ENCODE measurements around the gene CDH4.
"Not testable (repeated sequence)": the region's sequence is repeated elsewhere in the genome, so short reads cannot be mapped to it uniquely, and the experiment has no call there.

The CDH4 gene

DNA sequence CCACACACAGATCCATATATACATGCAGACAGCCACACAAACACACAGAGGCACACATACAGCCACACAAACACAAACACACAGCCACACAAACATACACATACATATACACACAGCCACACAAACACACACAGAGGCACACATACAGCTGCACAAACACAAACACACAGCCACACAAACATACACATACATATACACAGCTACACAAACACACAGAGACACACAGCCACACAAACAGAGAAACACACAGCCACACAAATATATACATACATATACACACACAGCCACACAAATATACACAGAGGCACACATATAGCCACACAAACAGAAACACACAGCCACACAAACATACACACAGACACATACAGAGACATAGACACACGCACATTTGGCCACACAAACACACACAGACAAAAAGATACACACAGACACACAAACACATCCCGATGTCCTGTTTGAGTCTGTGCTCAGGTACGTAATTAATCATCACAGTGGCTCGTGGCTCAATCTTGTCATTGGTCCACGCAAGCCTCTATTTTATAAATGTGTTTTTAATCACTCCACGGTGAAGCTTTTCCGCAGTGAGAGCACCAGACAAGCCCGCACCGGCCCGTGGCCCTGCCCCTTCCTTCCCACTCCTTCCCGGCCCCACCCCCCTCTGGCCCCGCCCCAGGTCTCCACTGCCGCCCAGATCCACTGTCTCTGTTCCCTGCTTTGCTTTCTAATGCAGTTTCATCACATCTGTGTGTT is 135.3 kb downstream of the CDH4 start:
- no peak for DNase-seq (ENCODE audit: low spot score)

GRCh38 chr20:61387954-61388348 is 135.9 kb downstream of the CDH4 start:
- DNase-seq (ENCODE audit: low spot score): no peak

GRCh38 chr20:61389077-61389476 is 137.0 kb downstream of the CDH4 start:
- DNase-seq (ENCODE audit: low spot score): no peak

DNA sequence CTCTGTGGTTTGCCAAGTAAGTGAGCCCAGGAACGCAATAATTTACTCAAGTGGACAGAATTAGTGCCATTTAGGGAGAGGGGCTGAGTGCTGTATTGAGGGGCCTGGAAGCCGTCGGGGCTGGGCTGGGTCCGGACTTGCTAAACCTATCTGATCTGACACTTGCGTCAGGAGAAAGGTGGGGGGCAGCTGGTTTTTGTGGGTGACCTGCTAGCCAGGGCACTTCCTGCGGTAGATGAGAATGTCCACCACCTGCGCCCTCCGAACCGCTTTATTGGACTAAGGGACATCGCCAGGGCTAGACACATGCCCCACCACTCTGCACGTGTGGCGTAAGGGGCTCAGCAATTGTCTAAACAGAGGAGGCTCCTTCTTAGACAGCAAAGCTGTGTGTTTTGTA is 139.1 kb downstream of the CDH4 start:
- DNase-seq (ENCODE audit: low spot score): no peak

GRCh38 chr20:61391812-61392520 is 139.9 kb downstream of the CDH4 start:
- no peak for DNase-seq (ENCODE audit: low spot score)

GRCh38 chr20:61394088-61394799 is 142.2 kb downstream of the CDH4 start:
- no peak for DNase-seq (ENCODE audit: low spot score)

- DNase-seq (ENCODE audit: low spot score): no peak
Observed at GRCh38 chr20:61396262-61396848, 144.3 kb downstream of the CDH4 start.

DNA sequence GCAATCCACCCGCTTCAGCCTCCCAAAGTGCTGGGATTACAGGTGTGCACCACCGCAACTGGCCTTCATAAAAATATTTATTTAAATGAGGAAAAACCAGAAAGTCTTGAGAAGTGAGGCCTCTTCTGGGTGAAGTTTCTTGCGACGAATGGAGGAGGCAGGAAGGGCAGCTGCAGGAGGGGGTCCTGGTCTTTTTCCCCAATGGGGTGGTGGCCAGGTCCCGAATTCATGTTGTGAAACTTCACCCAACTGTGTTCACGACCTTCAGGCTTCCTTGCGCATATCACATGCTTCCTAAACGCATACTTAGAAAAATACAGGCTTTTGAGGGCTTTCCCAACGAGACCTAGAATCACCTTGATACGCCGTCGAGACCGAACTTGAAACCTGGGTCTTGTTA is 145.1 kb downstream of the CDH4 start:
- no peak for DNase-seq (ENCODE audit: low spot score)

- no peak for DNase-seq (ENCODE audit: low spot score)
Observed at GRCh38 chr20:61397790-61398189, 145.7 kb downstream of the CDH4 start.

DNA sequence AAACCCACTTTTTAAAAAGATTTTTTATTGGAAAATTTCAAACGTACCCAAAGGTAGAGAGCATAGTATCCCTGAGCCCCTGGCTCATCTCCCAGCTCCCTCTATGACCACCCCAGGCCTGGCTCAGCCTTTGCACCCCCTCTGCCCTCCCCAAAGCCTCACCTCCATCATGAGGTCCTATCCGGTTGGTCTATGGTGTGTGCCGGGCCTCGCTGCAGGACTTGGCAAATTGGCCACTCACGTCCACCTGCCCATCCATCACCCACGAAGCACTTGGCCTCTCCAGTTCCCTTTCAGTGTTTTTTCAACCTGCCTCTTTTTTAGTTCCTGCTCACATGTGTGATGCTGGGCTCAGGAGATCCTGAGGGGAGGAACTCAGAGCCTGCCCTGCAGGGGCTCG is 147.4 kb downstream of the CDH4 start:
- DNase-seq (ENCODE audit: low spot score): no peak

DNA sequence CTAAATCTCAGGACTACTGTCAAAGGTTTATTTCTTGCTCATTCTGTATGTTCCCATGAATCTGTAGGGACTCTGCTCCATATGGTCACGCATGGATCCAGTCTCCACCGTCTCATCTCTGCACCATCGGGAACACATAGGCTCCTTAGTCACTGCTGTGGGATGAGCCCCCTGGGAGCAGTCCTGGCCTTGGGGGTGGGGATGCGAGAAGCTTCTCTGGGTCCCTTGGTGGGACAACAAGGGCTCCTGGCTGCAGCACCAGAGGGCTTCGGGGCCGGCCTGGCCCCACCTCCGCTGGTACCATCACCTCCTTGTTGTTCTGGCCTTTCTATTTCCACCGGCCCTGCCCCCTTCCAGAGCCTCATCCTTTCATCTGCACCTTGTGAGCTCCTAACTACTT is 148.4 kb downstream of the CDH4 start:
- no peak for DNase-seq (ENCODE audit: low spot score)

GRCh38 chr20:61404303-61404702 is 152.2 kb downstream of the CDH4 start:
- DNase-seq (ENCODE audit: low spot score): no peak

DNA sequence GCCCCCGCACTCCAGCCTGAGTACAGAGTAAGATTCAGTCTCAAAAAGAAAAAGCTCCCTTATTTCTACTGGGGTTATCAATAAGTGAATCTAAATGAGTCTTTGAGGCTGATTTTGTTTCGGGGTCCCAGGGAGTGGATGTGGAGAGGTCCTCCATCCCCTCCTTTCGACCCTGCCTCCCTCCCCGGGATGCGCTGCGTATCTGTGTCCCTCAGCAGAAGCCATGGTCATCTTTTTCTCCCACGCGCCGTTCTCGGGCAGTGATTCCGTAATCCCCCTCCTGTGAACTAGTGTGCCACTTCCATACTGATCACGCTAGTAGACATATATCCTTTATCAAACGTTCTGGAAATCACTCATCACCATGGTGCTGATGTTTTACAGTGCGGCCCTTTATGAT is 152.9 kb downstream of the CDH4 start:
- no peak for DNase-seq (ENCODE audit: low spot score)

DNA sequence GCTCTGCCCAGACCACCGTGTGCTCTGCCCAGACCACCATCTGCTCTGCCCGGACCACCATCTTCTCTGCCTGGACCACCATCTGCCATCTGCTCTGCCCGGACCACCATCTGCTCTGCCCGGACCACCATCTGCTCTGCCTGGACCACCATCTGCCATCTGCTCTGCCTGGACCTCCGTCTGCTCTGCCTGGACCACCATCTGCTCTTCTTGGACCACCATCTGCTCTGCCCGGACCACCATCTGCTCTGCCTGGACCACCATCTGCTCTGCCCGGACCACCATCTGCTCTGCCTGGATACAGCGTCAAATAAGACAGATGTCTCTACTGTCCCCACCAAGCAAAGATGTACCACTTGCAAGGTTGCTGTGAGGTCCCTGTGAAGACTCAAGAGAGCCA is 154.7 kb downstream of the CDH4 start:
- DNase-seq (ENCODE audit: low spot score): not testable (repeated sequence)

GRCh38 chr20:61407561-61407960 is 155.5 kb downstream of the CDH4 start:
- no peak for DNase-seq (ENCODE audit: low spot score)

DNA sequence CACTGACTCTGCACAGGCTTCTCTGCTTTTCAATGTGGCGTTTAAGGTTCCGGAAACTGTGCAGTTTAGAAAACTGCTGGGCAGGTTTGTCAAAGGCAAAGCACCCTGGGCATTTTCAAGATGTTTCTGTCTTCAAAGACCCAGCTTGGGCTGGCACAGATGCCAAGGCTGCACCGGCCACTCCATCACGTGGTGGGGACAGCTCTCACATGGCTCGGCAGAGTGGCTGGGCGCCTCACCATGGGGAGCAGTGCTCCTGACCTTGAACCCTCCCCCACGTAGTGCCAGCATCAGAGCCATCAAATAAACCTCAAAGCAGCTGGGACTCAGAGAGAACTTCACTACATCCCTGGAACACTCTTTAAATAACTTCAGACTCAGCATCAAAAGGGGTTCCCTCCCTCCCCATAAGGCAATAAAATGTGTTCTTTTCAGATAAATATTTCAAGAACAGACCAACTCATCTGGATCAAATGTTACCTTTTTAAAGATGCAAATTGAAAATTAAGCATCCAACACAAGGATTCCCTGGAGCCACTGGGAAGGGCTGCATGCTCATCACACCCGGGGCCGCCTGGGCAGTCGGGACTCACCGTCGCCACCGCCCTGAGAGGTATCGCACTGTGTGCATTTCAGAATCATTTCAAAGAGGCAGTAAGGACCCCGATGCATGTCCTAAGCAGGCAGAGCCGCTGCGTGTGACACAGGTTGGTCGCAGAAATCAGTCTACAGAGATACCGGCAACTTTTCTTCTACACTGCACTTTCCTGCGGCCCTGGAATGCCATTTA is 157.1 kb downstream of the CDH4 start:
- DNase-seq (ENCODE audit: low spot score): no peak

- no peak for DNase-seq (ENCODE audit: low spot score)
Observed at GRCh38 chr20:61411743-61412142, 159.7 kb downstream of the CDH4 start.

GRCh38 chr20:61413752-61414151 is 161.7 kb downstream of the CDH4 start:
- DNase-seq (ENCODE audit: low spot score): no peak

DNA sequence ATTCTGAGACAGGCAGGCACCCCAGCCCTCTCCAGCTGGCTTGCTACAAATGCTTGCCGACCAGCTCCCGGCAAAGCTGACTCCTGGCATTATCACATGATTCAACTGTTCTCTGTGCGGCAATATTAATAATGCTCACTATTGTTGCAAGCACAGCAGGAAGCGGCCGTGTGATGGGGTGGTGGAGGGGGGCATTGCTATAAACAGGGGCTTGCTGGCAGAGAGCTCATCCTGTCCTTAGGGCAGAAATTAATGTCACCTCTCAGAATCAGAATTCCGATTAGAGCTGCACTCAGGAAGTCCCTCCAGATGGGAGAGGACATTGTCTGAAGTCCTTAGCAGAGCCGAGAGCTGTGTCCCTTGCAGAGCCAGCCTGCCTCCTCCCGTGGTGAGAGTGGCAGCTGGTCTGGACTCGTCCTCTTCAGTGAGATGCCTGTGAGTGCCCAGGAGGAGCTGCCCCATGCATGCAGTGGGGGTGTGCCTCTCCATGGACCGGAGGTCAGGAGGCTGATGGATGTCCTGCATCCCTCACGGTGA is 162.5 kb downstream of the CDH4 start:
- DNase-seq (ENCODE audit: low spot score): no peak

DNA sequence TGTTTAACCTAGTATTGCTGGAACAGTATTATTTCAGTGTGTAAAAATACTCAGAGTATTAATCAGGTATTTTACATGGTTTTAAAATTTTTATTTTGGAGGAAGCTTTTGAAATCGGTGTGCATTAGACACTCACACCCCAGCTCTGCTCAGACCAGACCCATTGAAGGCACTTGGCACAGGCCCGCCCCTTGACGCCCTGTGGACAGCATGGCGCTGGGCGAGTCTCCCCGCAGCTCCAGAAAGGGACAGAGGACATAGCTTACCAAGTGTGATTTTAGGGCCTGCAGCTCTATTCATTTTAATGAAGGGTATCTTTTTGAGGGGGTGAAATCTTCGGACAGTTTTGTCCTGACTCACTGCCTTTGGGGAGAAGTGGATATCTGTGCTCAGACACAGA is 164.5 kb downstream of the CDH4 start:
- DNase-seq (ENCODE audit: low spot score): no peak

DNA sequence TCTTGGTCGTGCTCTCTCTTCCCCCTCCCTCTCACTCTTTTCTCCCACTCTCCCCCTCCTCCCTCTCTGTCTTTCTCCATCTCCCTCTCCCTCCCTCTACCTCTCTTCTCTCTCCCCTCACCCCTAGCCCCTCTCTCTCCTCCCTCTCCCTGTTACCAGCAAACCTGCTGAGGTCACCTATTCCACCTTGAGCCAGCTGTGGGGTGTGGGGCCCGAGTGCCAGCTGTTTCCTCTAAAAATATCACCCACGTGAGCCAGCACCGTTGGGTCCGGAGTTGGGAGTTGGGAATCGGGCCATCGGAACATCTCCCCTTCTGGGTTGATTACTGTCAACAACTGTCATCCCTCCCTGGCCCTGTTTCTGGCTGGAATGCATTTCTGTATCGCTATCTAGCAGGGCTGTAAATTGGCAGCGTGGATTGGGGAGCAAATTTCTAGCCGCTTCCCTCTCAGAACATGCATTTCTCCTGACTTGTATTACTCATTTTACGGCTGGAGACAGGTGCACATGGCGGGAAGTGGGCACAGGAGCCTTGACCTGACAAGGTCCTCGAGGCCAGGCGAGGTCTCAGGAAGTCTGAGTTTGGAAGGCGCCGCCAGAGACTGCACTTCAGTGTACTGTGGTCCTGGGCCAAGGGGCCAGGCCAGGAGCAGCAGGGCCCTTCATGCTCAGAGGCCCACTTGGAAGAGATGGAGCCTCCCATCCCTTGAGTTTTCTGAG is 165.3 kb downstream of the CDH4 start:
- DNase-seq (ENCODE audit: low spot score): no peak
